ENCODE measurements around the gene GALK1.
"Not testable (repeated sequence)": the region's sequence is repeated elsewhere in the genome, so short reads cannot be mapped to it uniquely, and the experiment has no call there.

Gene GALK1

DNA sequence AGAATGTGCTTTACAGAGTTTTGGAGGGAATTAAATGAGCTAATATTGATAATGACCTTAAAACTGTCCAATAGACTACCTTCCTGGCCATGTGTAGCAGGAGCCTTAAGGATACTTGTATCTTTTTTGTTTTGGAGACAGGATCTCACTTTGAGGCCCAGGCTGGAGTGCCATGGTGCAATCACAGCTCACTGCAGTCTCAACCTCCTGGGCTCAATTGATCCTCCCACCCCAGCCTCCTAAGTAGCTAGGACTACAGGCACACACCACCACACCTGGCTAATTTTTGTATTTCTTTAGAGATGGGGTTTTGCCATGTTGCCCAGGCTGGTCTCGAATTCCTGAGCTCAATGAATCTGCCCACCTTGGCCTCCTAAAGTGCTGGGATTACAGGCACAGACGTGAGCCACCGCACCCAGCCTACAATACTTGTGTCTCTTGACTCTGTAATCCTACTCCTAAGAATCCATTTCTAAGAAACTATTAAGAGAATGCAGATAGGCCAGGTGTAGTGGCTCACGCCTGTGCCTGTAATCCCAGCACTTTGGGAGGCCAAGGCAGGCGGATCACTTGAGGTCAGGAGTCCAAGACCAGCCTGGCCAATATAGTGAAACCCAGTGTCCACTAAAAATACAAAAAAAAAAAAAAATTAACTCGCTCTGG is 4.9 kb downstream of the GALK1 start:
- H3K27ac Mint-ChIP-seq, H3K9me3 Mint-ChIP-seq, H3K27me3 Mint-ChIP-seq, H3K4me3 Mint-ChIP-seq, DNase-seq, ATAC-seq: not testable (repeated sequence)
- H3K4me1 Mint-ChIP-seq = peaks cover 26% of the 10 kb centered on the region

DNA sequence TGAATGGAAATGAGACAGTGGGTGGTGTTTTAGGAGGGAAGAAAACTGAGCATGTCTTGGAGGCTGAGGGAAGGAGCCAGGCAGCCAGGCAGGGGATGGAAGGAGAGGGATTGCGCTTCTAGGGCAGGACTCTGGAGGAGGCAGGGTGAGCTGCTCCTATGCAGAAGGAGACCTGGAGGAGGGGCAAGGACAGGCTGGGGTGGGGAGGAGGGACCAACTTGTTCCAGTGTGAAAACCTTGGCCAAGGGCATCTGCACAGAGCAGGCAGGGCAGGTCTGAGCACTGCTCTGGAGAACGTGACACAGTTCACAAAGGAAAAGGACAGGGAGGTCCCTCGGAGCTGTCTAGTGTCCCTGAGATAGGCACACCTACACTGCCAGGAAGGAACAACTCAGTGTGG is 5.5 kb downstream of the GALK1 start:
- Mint-ChIP-seq H3K27me3 (no peaks in the 10 kb centered on the region), H3K4me3 (no peak overlapping the region), H3K27ac (no peak overlapping the region), H3K4me1 (peaks cover 30% of the 10 kb centered on the region), H3K9me3 (no peaks in the 10 kb centered on the region)
- no peak for DNase-seq
- ATAC-seq = no peak

DNA sequence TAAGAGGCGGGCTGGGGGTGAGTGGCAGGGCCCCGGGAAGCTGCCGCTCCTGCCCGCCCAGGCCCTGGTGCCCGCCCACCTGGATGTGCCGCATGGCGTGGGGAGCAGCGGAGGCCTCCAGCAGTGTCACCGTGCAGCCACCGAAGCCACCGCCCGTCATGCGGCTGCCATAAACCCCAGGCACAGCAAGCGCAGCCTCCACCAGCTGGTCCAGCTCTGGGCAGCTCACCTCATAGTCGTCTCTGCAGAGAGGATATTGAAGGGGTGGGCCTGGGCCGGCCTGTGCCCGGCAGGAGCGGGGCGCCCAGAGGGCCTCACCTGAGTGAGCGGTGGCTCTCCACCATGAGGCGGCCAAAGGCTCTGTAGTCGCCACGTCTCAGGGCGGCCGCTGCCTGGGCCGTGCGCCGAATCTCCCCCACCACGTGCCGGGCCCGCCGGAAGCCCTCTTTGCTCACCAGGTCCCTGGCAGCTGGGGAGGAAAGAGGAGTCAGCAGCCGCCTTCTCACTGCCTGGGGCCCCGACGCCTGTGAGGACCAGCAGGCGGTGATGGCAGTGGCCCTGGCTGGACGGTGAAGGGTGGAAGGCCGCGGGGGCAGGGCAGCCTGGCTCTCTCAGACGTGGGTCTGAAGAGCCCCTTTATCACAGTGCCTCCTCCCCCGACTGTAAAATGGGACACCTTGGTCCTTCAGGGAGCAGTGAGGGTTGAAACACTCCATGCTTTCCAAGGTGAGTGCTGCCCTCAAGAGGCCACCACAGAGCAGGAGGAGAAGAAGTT is 6.7 kb downstream of the GALK1 start:
- Mint-ChIP-seq H3K27me3 (no peaks in the 10 kb centered on the region), H3K4me3 (no peak overlapping the region), H3K4me1 (peaks cover 25% of the 10 kb centered on the region), H3K27ac (no peak overlapping the region), H3K9me3 (no peaks in the 10 kb centered on the region)
- DNase-seq (no peak), ATAC-seq (no peak)

DNA sequence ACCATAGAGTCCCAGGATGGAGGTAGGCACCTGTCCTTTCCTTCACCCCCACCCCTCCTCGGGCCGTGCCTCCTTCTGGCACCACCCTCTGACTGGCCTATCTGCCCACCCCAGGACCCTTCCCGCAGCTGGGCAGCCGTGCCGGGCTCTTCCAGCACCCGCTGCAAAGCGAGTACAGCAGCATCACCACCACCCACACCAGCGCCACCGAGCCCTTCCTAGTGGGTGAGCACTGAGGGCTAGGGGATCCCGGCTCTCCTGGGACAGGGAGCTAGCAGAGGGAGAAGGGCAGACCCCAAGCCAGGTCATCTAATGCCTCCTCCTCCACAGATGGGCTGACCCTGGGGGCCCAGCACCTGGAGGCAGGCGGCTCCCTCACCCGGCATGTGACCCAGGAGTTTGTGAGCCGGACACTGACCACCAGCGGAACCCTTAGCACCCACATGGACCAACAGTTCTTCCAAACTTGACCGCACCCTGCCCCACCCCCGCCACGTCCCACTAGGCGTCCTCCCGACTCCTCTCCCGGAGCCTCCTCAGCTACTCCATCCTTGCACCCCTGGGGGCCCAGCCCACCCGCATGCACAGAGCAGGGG is 7.8 kb downstream of the GALK1 start:
- Mint-ChIP-seq H3K27me3 (no peaks in the 10 kb centered on the region), H3K4me3 (no peak overlapping the region), H3K4me1 (peaks cover 19% of the 10 kb centered on the region), H3K27ac (no peak overlapping the region), H3K9me3 (no peaks in the 10 kb centered on the region)
- DNase-seq = no peak
- no peak for ATAC-seq

DNA sequence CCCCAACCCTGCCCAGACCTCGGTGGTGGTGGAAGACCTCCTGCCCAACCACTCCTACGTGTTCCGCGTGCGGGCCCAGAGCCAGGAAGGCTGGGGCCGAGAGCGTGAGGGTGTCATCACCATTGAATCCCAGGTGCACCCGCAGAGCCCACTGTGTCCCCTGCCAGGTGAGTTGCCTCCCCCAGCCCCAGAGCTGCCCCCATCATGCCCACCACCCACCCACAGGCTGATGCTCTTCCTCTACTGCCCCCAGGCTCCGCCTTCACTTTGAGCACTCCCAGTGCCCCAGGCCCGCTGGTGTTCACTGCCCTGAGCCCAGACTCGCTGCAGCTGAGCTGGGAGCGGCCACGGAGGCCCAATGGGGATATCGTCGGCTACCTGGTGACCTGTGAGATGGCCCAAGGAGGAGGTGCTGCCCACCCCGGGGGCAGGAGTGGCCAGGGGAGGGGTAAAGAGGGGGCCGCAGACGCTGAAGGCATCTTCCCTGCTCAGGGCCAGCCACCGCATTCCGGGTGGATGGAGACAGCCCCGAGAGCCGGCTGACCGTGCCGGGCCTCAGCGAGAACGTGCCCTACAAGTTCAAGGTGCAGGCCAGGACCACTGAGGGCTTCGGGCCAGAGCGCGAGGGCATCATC is 8.4 kb downstream of the GALK1 start:
- Mint-ChIP-seq H3K4me1 (peaks cover 19% of the 10 kb centered on the region), H3K27me3 (no peaks in the 10 kb centered on the region), H3K9me3 (no peaks in the 10 kb centered on the region)

DNA sequence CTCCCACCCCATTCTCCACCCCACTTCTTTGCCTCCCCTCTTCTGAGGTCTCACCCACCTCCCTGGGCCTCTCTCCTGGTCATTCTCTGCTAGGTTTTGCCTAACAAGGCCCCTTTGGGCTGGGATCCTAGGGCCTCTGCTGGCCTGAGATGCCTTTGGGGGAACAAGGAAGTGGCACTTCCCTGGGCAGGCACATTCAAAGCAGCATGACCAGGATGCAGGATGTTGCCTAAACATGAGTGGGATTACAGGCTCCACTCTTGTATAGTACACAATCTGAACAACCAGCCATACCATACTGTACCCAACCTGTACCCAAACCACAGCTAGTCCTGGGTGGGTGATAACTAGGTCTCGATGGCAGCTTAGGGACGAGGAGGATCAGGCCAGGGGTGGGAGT is 9.0 kb downstream of the GALK1 start:
- Mint-ChIP-seq H3K4me1 (peaks cover 19% of the 10 kb centered on the region), H3K9me3 (no peaks in the 10 kb centered on the region), H3K27ac (no peak overlapping the region), H3K4me3 (no peak overlapping the region), H3K27me3 (no peaks in the 10 kb centered on the region)
- ATAC-seq (no peak), DNase-seq (no peak)

More for the DNA sequence above, 8.4 kb downstream of the GALK1 start:
- Mint-ChIP-seq H3K4me3 (no peak overlapping the region), H3K27ac (no peak overlapping the region)
- ATAC-seq (no peak), DNase-seq (no peak)

DNA sequence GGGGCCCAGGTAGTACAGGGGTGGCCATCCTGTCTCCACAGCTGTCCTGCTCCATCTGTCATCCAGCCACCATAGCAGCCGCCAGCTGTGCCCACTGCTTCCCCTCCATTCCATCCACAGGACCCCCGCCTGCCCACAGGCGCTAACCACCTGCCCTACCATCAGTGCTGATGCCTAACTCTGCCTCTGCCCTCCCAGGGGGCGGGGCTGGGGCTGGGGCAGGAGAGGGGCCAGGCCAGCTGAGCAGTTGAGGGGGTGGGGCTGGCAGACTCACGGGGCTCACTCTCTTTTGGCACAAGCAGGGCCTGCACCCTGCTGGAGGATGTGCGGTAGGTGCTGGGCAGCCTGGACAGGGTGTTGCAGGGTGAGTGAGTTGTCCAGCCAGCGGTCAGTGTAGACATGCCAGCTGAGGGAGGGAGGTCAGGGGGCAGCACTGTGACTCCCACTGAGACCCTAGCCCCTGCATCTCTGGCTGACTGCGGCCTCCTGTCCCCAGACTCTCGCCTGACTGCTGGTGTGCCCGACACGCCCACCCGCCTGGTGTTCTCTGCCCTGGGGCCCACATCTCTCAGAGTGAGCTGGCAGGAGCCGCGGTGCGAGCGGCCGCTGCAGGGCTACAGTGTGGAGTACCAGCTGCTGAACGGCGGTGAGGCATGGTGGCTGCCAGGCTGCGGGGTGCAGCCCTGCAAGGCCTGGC is 9.6 kb downstream of the GALK1 start:
- ATAC-seq (no peak), DNase-seq (no peak)
- peak overlapping the region in 1 of 2 donors; percentile 28 for H3K27ac Mint-ChIP-seq
- peak overlapping the region; percentile 56 to 64 for H3K4me3 Mint-ChIP-seq
- H3K27me3 Mint-ChIP-seq = no peaks in the 10 kb centered on the region
- peaks cover 22% of the 10 kb centered on the region for H3K4me1 Mint-ChIP-seq
- no peaks in the 10 kb centered on the region for H3K9me3 Mint-ChIP-seq

DNA sequence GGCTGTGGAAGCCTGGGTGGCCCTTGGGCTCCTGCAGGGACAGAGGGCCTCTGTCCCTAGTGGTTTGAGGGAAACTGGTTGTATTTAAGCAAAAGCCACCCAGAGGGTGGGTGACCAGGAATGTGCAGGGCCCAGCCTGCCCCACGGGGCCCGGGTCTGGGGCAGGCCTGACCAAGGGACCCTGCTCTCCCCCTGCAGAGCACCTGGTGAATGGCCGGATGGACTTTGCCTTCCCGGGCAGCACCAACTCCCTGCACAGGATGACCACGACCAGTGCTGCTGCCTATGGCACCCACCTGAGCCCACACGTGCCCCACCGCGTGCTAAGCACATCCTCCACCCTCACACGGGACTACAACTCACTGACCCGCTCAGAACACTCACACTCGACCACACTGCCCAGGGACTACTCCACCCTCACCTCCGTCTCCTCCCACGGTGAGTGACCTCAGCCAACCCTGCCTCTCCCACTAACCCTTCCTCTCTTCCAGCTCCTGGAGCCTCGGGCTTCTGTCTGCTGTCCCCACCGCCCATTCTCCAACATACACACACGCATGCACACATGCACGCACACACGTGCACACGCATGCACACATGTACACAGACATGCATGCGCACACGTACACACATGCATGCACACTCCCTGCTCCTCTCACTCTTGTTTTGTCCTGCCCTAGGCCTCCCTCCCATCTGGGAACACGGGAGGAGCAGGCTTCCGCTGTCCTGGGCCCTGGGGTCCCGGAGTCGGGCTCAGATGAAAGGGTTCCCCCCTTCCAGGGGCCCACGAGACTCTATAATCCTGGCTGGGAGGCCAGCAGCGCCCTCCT is 10.4 kb downstream of the GALK1 start:
- Mint-ChIP-seq H3K27ac (peak overlapping the region; percentile 28 to 81), H3K4me3 (peak overlapping the region; percentile 56 to 64), H3K27me3 (no peaks in the 10 kb centered on the region), H3K9me3 (no peaks in the 10 kb centered on the region), H3K4me1 (peaks cover 29% of the 10 kb centered on the region)
- no peak for ATAC-seq
- DNase-seq = no peak

DNA sequence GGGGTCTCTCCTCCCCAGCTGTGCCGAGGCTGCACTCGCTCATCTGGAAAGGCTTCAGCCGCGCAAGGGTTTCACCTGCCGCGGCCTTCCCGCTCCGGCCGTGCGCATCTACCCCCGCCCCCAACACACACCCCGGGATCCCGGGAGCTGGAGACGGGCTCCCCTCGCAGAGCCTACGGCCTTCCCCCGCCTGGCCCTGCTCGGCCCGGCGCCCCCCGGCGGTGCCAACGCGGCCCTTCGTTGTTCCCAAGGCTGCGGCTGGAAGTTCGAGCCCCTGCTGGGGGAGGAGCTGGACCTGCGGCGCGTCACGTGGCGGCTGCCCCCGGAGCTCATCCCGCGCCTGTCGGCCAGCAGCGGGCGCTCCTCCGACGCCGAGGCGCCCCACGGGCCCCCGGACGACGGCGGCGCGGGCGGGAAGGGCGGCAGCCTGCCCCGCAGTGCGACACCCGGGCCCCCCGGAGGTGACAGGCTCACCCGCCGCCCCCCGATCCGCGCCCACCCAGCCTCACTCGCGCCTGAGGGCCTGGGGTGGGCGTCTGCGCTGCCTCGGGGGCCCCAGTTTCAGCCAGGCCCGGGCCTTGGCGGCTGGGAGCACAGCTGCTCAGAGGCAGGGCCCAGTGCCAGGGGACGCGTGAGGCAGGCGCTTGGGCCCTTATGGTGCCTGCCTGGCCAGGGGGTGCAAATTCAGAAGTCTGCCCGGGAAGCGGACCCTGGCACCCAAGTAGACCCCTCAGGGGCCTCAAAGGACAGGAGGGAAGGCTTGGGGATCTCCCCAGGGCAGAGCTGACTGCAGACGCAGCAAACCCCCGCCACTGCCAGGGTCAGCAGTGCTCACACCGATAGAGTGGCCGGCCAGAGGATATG is 11.2 kb downstream of the GALK1 start:
- Mint-ChIP-seq H3K4me3 (peak overlapping the region; percentile 70 to 73), H3K27me3 (no peaks in the 10 kb centered on the region), H3K27ac (no peak overlapping the region), H3K4me1 (peaks cover 31% of the 10 kb centered on the region), H3K9me3 (no peaks in the 10 kb centered on the region)
- ATAC-seq (peak; percentile 79), DNase-seq (peak; percentile 79 to 83)

DNA sequence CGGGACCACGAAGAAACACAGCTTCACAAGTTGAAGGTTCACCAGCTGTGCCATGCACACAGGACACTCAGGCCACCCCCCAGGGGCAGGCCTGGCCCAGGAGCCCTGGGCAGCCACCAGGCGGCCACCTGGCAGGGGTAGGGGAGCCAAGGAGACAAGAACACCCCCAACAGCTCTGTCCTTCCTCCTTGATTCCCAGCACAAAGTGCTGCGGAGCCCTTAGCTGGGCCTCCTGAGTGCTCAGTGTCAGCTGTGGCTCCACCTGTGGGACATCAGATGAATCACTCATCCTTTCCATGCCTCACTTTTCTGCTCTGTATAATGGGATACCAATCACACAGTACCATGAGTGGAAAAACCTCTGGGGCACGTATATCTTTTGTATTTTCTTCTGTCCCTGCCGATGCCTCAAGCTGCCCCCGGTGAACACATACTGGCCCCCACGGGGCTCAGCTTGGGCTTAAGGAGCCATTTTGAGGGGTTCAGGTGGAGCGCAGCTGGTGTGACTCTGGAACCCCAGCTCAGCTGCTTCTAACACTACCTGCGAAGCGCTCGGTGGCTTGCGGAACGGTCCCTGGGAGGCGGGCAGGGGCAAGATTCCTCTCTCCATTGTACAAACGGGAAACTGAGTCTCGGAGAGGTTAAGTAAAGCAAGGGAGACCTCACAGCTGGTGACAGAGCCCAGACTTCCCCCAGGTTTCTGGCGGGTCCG is 12.0 kb downstream of the GALK1 start:
- Mint-ChIP-seq H3K27ac (peak overlapping the region; percentile 30 to 84), H3K9me3 (no peaks in the 10 kb centered on the region), H3K27me3 (peaks cover 2% of the 10 kb centered on the region), H3K4me1 (peaks cover 34% of the 10 kb centered on the region), H3K4me3 (peak overlapping the region; percentile 70 to 73)
- no peak for DNase-seq
- no peak for ATAC-seq

DNA sequence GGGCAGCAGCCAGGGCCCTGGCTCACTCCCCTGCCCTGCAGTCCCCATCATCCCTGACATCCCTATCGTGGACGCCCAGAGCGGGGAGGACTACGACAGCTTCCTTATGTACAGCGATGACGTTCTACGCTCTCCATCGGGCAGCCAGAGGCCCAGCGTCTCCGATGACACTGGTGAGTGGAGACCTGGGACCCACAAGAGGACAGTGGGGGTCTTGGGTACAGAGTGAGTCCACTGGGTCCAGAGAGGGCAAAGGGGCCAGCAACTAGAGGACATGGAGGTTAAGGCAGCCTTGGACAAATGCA is 12.6 kb downstream of the GALK1 start:
- H3K4me3 Mint-ChIP-seq = no peak overlapping the region
- no peak overlapping the region for H3K27ac Mint-ChIP-seq
- H3K27me3 Mint-ChIP-seq = peaks cover 8% of the 10 kb centered on the region
- ATAC-seq (no peak), DNase-seq (no peak)
- no peaks in the 10 kb centered on the region for H3K9me3 Mint-ChIP-seq
- peaks cover 39% of the 10 kb centered on the region for H3K4me1 Mint-ChIP-seq

DNA sequence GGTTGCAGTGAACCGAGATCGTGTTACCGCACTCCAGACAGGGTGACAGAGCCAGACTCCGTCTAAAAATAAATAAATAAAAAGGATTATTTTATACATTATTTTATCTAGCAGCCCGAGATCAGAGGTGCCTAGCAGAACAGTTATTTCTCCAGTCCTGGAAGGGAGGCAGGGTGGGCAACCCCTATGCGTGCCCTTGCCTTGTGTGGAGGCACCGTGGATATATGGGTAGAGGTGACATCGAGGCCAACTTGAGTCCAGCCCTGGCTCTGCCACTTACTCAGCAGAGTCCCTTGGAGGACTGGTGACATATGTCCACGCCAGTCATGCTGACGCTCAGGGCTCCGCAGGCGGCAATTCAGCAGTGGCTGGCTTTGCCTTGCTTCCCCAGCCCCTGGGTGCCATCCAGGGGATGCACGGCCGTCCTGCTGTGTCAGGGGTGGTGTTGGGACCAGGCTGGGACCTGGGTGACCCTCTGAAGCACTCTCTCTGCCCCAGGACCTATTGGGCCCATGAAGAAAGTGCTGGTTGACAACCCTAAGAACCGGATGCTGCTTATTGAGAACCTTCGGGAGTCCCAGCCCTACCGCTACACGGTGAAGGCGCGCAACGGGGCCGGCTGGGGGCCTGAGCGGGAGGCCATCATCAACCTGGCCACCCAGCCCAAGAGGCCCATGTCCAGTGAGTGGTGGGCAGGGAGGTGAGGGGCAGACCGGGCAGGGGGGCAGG is 13.2 kb downstream of the GALK1 start:
- H3K27ac Mint-ChIP-seq = no peak overlapping the region
- peaks cover 39% of the 10 kb centered on the region for H3K4me1 Mint-ChIP-seq
- ATAC-seq (no peak), DNase-seq (no peak)
- no peak overlapping the region for H3K4me3 Mint-ChIP-seq
- peaks cover 8% of the 10 kb centered on the region for H3K27me3 Mint-ChIP-seq
- no peaks in the 10 kb centered on the region for H3K9me3 Mint-ChIP-seq
